PC-3 (cell line): ENCODE results near the gene ROCK1. TPM values are rescaled to one million over a fixed set of nuclear protein-coding genes. Genes with fewer than 3 reads are reported as not detected.

Source experiments
- ATAC-seq: fragments of 200-7000 bp; cut with Tn5 transposase; 2 replicates; pipeline ENCODE4 v1.9.1; 2020; ENCODE audit warnings: mild to moderate bottlenecking, moderate library complexity
- BruUV-seq: library from RNA; stranded (reverse); fragments of 400-500 nt; replicated peaks from 2 replicates; lab custom pipeline; 2021; lab: Mats Ljungman, UMichigan
- CTCF ChIA-PET: fragments of 300-600 bp; sonication (Branson Sonifier 250); formaldehyde crosslinking; loops from one replicate; lab custom pipeline; 2022; ENCODE audit warnings: antibody characterized with exemption; lab: Charles Lee
- POLR2A ChIA-PET: fragments of 300-600 bp; sonication (Branson Sonifier 250); formaldehyde crosslinking; loops from one replicate; lab custom pipeline; 2022; ENCODE audit warnings: antibody characterized with exemption; ENCODE audit not compliant: unreplicated experiment; lab: Charles Lee
- DNase-seq: peaks from one replicate; pipeline ENCODE4 v3.0.0-alpha.2; 2015
- H2AFZ ChIP-seq: fragments of 300-600 bp; sonication (generic); 2 replicates; pipeline ENCODE4 v1.6.0; 2016; ENCODE audit warnings: antibody characterized with exemption, low read length
- H3F3A ChIP-seq: fragments of 300-600 bp; sonication (generic); one replicate; pipeline ENCODE4 v1.6.0; 2017; ENCODE audit warnings: antibody characterized with exemption, low read length, control low read depth, mild to moderate bottlenecking; ENCODE audit not compliant: unreplicated experiment
- H3K27ac ChIP-seq: fragments of 300-600 bp; sonication (generic); 2 replicates; pipeline ENCODE4 v1.5.1; 2016; ENCODE audit warnings: mild to moderate bottlenecking, low read length
- H3K27me3 ChIP-seq: fragments of 300-600 bp; sonication (generic); 2 replicates; pipeline ENCODE4 v1.6.1; 2016; ENCODE audit warnings: low read length, mixed read lengths
- H3K36me3 ChIP-seq: fragments of 300-600 bp; sonication (generic); 2 replicates; pipeline ENCODE4 v1.6.1; 2016; ENCODE audit warnings: low read depth, mixed run types, low read length, mixed read lengths
- H3K4me1 ChIP-seq: fragments of 300-600 bp; sonication (generic); 2 replicates; pipeline ENCODE4 v1.5.1; 2016; ENCODE audit warnings: low read length; ENCODE audit not compliant: insufficient read depth
- H3K4me2 ChIP-seq: fragments of 300-600 bp; sonication (generic); 2 replicates; pipeline ENCODE4 v1.6.0; 2016; ENCODE audit warnings: low read length
- H3K4me3 ChIP-seq: fragments of 300-600 bp; sonication (generic); 2 replicates; pipeline ENCODE4 v1.5.1; 2016; ENCODE audit warnings: mild to moderate bottlenecking, low read length, mixed read lengths
- H3K79me2 ChIP-seq: fragments of 300-600 bp; sonication (generic); 2 replicates; pipeline ENCODE4 v1.6.1; 2017; ENCODE audit warnings: low read length, mixed read lengths
- H3K9ac ChIP-seq: fragments of 300-600 bp; sonication (generic); 2 replicates; pipeline ENCODE4 v1.6.0; 2016; ENCODE audit warnings: mild to moderate bottlenecking, low read length
- H3K9me2 ChIP-seq: fragments of 300-600 bp; sonication (generic); replicated peaks from 2 replicates; pipeline ENCODE4 v1.6.1; 2016; ENCODE audit warnings: mixed run types, low read length, mixed read lengths
- H3K9me3 ChIP-seq: fragments of 300-600 bp; sonication (generic); 2 replicates; pipeline ENCODE4 v1.6.1; 2016; ENCODE audit warnings: low read length, mixed read lengths
- H4K20me1 ChIP-seq: fragments of 300-600 bp; sonication (generic); 2 replicates; pipeline ENCODE4 v1.6.1; 2016; ENCODE audit warnings: low read length, mixed read lengths
- EZH2 ChIP-seq: fragments of 300-600 bp; sonication (generic); IDR thresholded peaks from one replicate; pipeline ENCODE4 v1.6.1; 2017; ENCODE audit warnings: antibody characterized with exemption, mild to moderate bottlenecking, low read length; ENCODE audit not compliant: unreplicated experiment
- EZH2phosphoT487 ChIP-seq: fragments of 300-600 bp; sonication (generic); IDR thresholded peaks from 2 replicates; pipeline ENCODE4 v1.6.1; 2018; ENCODE audit warnings: mild to moderate bottlenecking, antibody characterized with exemption, low read length, borderline replicate concordance
- intact Hi-C: fragments of 100-400 bp; cut with micrococcal nuclease; formaldehyde crosslinking; loops from 2 replicates; pipeline ENCODE4 v1.9.0; 2023
- total RNA-seq: library from RNA; depleted of rRNA; stranded (reverse); fragments of >200 nt; gene quantifications from 2 replicates; pipeline ENCODE4 v1.2.3, GENCODE V29; 2014
- TF ChIP-seq, protein P1 (sequence below): fragments of 300-600 bp; sonication (generic); conservative IDR thresholded peaks from 2 replicates; pipeline ENCODE4 v1.5.1; 2017; ENCODE audit warnings: antibody characterized with exemption, low read depth, mild to moderate bottlenecking, low read length

ROCK1 gene
- total RNA-seq, 1 experiment from 2014 or later, result 22.2 TPM

DNA sequence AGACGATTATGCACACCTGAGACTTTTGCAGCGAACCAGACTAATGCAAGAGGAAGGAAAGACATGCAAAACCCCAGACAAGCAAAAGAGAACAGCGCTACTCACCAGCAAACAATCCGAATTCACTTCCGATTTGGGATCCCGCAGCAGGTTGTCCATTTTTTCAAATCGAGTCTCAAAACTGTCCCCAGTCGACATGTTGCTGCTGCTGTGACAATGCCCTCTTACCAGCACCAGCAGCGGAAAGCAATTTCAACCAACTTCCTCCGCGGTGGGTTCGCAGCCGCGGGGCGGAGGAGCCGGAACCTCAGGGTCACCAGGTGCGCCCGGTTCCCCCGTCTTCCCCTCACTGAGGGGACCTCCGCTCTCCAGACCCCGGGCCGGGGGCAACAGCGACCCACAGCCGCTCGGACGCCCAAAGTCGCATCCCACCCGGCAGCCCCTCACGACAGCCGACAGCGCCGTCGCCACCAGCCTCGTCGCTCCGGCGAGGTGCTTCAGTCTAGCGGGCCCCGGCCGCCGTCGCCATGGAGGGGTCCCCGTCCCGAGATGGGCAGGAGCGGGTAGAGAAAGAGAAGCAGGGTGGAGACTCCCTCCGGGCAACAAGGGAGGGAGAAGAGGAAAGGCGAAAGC, 784 bp downstream of the ROCK1 start:
- Histone ChIP-seq H3K4me1 (peaks cover 15% of the 10 kb centered on the region), H3K9ac (peak overlapping the region; percentile 97), H2AFZ (peak overlapping the region; percentile 100), H3K27me3 (no peaks in the 10 kb centered on the region), H3K9me3 (no peaks in the 10 kb centered on the region), H3K36me3 (no peaks in the 10 kb centered on the region), H3F3A (no peaks in the 10 kb centered on the region), H3K9me2 (no peaks in the 10 kb centered on the region), H3K4me2 (peak overlapping the region; percentile 80), H3K79me2 (peaks cover 57% of the 10 kb centered on the region), H3K4me3 (peak overlapping the region; percentile 99), H4K20me1 (peaks cover 41% of the 10 kb centered on the region), H3K27ac (peak overlapping the region; percentile 83)
- TF ChIP-seq EZH2, result no peak
- TF ChIP-seq, protein P1, sequence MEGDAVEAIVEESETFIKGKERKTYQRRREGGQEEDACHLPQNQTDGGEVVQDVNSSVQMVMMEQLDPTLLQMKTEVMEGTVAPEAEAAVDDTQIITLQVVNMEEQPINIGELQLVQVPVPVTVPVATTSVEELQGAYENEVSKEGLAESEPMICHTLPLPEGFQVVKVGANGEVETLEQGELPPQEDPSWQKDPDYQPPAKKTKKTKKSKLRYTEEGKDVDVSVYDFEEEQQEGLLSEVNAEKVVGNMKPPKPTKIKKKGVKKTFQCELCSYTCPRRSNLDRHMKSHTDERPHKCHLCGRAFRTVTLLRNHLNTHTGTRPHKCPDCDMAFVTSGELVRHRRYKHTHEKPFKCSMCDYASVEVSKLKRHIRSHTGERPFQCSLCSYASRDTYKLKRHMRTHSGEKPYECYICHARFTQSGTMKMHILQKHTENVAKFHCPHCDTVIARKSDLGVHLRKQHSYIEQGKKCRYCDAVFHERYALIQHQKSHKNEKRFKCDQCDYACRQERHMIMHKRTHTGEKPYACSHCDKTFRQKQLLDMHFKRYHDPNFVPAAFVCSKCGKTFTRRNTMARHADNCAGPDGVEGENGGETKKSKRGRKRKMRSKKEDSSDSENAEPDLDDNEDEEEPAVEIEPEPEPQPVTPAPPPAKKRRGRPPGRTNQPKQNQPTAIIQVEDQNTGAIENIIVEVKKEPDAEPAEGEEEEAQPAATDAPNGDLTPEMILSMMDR, result no peak
- TF ChIP-seq EZH2phosphoT487, result no peak
- POLR2A ChIA-PET, result no interaction called here
- CTCF ChIA-PET, result interaction anchor here (1.6 kb wide), 1 partner anchor 21 kb away, joined by 4 read pairs; no protein-coding TSS in a partner anchor
- ATAC-seq (peak; percentile 4; the same call in 1 of the 2 replicates), DNase-seq (peak; percentile 41)
- intact Hi-C loops, result loop anchor here (2.0 to 5.0 kb wide), 3 partner anchors 39 to 100 kb away; no protein-coding TSS in a partner anchor
- BruUV-seq, result TSS peak; percentile 25

DNA sequence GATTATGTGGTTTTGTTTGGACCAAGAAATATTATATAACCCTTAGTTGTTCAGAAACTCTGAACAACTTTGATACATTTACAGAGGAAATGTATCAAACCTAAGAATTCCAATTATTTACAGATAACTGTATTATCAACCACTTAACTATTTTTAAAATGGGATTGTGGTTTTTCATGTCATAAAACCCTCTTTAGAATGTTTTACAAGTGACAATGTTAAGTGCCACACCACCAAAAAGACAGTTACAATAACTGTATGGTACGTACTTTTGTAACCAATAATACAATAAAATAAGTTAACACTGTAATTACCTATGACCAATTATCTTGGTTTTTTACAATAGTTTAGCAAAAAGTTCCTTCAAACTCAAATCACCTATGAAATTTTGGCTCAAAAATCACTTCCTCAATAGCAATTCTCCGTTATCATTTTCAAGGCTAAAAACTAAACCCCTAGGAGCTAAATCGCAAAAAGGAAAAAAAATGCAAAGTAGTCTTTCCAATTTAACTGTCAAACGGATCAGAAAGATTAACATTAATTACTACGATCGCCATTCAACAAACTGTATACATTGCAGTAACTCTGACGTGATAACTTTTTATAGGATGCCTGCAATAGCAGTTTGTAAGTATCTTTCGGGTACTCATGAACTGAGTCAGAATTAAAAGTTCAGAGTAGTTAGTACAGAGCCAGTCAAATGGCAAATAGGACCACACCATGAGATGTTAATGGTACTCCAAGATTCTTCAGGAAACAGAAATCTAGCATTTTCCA, 1.5 kb downstream of the ROCK1 start:
- H3K79me2 ChIP-seq, result peaks cover 64% of the 10 kb centered on the region
- intact Hi-C loops, result loop anchor here (2.0 to 10.0 kb wide), 5 partner anchors 38 to 145 kb away; no protein-coding TSS in a partner anchor
- peak overlapping the region; percentile 100 for H2AFZ ChIP-seq
- no peaks in the 10 kb centered on the region for H3K36me3 ChIP-seq
- no peaks in the 10 kb centered on the region for H3K9me2 ChIP-seq
- H3K27me3 ChIP-seq, result no peaks in the 10 kb centered on the region
- TF ChIP-seq, protein P1, result no peak
- TF ChIP-seq EZH2phosphoT487 (no peak), EZH2 (no peak)
- POLR2A ChIA-PET, result no interaction called here
- peak overlapping the region; percentile 80 for H3K4me2 ChIP-seq
- peak overlapping the region; percentile 99 for H3K4me3 ChIP-seq
- H3K9ac ChIP-seq, result peak overlapping the region; percentile 97
- H3K4me1 ChIP-seq, result peaks cover 15% of the 10 kb centered on the region
- H3F3A ChIP-seq, result no peaks in the 10 kb centered on the region
- no peaks in the 10 kb centered on the region for H3K9me3 ChIP-seq
- CTCF ChIA-PET, result no interaction called here
- ATAC-seq (no peak), DNase-seq (peak; percentile 10)
- H4K20me1 ChIP-seq, result peaks cover 41% of the 10 kb centered on the region
- TSS peak; percentile 37 for BruUV-seq
- H3K27ac ChIP-seq, result no peak overlapping the region
